ENCODE results near the gene CYSTM1. TPM values are rescaled to one million over a fixed set of nuclear protein-coding genes. Genes with fewer than 3 reads are reported as not detected.

CYSTM1 gene
- total RNA-seq, 2 experiments from 2014 or later = 8.6 to 10.3 TPM

- no peak for DNase-seq
- H3K9me3 Mint-ChIP-seq = no peaks in the 10 kb centered on the region
- no peak overlapping the region for H3K4me3 Mint-ChIP-seq
- CTCF ChIA-PET = interaction anchor here (0.7 to 1.6 kb wide), 4 partner anchors 10 to 125 kb away, joined by 3 to 6 read pairs (median 4); partner anchors contain the start of gene HBEGF
- no peaks in the 10 kb centered on the region for H3K36me3 Mint-ChIP-seq (ENCODE audit: low read depth)
- no peak overlapping the region for H3K27ac Mint-ChIP-seq
- no peaks in the 10 kb centered on the region for H3K27me3 Mint-ChIP-seq
- peaks cover 25% of the 10 kb centered on the region for H3K4me1 Mint-ChIP-seq
- POLR2A ChIA-PET = no interaction called here
Observed at GRCh38 chr5:140221697-140222223, 46.8 kb downstream of the CYSTM1 start.

- Mint-ChIP-seq H3K27ac (no peak overlapping the region), H3K4me3 (no peak overlapping the region), H3K36me3 (ENCODE audit: low read depth) (no peaks in the 10 kb centered on the region), H3K27me3 (no peaks in the 10 kb centered on the region), H3K9me3 (no peaks in the 10 kb centered on the region), H3K4me1 (peaks cover 25% of the 10 kb centered on the region)
- ChIA-PET POLR2A (no interaction called here), CTCF (no interaction called here)
- no peak for DNase-seq
Observed at GRCh38 chr5:140222416-140222815, 47.4 kb downstream of the CYSTM1 start.

DNA sequence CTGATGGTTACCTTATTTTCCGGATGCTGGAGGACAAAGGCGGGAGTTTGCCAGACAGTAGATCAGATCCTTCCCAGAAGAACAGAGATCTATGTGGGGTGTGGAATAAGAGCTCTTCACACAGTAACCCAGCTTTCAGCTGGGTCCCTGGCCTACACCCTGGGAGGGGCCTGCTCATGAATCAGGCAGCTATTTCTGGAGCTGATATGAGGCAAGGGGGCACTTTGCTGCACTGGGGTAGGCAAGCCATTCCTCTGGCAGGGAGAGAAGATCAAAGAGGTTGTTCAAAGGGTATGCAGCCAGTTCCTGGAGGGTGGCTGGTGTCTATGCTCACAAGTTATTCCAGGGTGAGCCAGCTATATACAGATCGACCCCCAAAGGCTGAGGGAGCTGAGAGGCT lies 48.6 kb downstream of the CYSTM1 start:
- no peaks in the 10 kb centered on the region for H3K27me3 Mint-ChIP-seq
- no peaks in the 10 kb centered on the region for H3K36me3 Mint-ChIP-seq (ENCODE audit: low read depth)
- POLR2A ChIA-PET = no interaction called here
- H3K4me1 Mint-ChIP-seq = peaks cover 25% of the 10 kb centered on the region
- CTCF ChIA-PET = interaction anchor here (0.6 to 1.6 kb wide), 6 partner anchors 10 to 497 kb away, joined by 3 to 5 read pairs (median 3); partner anchors contain the start of gene CYSTM1
- H3K4me3 Mint-ChIP-seq = no peak overlapping the region
- H3K9me3 Mint-ChIP-seq = no peaks in the 10 kb centered on the region
- no peak overlapping the region for H3K27ac Mint-ChIP-seq
- DNase-seq = no peak

- Mint-ChIP-seq H3K36me3 (ENCODE audit: low read depth) (no peaks in the 10 kb centered on the region), H3K9me3 (no peaks in the 10 kb centered on the region), H3K27me3 (no peaks in the 10 kb centered on the region), H3K4me1 (peaks cover 25% of the 10 kb centered on the region), H3K27ac (no peak overlapping the region), H3K4me3 (no peak overlapping the region)
- no peak for DNase-seq
- CTCF ChIA-PET = interaction anchor here (1.6 kb wide), 1 partner anchor 15 kb away, joined by 3 read pairs; no protein-coding TSS in a partner anchor
- POLR2A ChIA-PET = no interaction called here
Observed at GRCh38 chr5:140224658-140225057, 49.7 kb downstream of the CYSTM1 start.

- no peaks in the 10 kb centered on the region for H3K9me3 Mint-ChIP-seq
- ChIA-PET CTCF (interaction anchor here (1.6 kb wide), 1 partner anchor 15 kb away, joined by 3 read pairs; no protein-coding TSS in a partner anchor), POLR2A (no interaction called here)
- DNase-seq = no peak
- no peak overlapping the region for H3K4me3 Mint-ChIP-seq
- H3K4me1 Mint-ChIP-seq = peaks cover 18% of the 10 kb centered on the region
- no peaks in the 10 kb centered on the region for H3K36me3 Mint-ChIP-seq (ENCODE audit: low read depth)
- H3K27me3 Mint-ChIP-seq = no peaks in the 10 kb centered on the region
- no peak overlapping the region for H3K27ac Mint-ChIP-seq
Observed at GRCh38 chr5:140225396-140225795, 50.4 kb downstream of the CYSTM1 start.

DNA sequence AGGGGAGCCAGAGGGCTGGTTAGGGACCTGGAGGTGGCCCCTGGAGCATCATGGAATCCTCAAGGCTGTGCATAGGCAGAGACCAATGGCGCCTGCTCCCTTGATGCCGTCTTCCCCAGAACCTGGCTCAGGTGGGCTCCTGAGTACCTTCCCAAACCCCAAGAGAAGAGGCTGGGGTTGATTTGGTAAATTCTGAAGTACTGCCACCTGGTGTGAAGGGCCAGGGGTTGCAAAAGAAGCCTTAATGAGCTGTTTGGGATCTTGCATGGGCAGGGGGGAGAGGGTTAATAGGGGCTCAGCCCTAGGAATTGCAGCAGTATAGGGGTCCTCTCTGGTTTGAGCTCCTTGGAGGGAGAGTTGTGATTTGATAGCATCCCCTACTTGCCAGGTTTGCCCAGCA lies 52.1 kb downstream of the CYSTM1 start:
- H3K4me1 Mint-ChIP-seq = peaks cover 4% of the 10 kb centered on the region
- no peaks in the 10 kb centered on the region for H3K9me3 Mint-ChIP-seq
- H3K36me3 Mint-ChIP-seq (ENCODE audit: low read depth) = no peaks in the 10 kb centered on the region
- H3K27me3 Mint-ChIP-seq = no peaks in the 10 kb centered on the region
- no peak for DNase-seq
- CTCF ChIA-PET = interaction anchor here (1.2 kb wide), 1 partner anchor 17 kb away, joined by 3 read pairs; no protein-coding TSS in a partner anchor
- no peak overlapping the region for H3K4me3 Mint-ChIP-seq
- POLR2A ChIA-PET = no interaction called here
- no peak overlapping the region for H3K27ac Mint-ChIP-seq

DNA sequence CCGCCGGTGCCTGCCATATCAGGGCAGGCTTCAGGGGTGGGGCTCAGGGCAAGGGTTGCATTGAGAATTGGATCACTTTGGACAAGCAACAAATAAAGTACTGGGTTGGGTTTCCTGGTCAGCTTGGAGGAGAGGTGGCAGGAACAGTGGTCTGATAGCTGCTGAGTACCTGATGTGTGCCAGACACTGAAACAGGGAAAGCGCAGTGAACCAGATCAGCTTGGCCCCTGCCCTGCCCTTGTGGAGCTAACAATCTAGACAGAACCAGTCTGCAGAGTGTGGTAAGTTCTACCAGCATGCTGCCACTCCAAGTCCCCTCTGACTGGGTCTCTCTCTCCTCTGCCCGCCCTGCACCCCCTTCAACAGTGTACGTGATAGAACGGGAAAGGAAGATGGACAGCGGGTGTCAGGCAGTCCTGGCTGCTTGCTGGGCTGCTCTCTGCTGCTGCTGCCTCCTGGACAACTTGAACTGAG lies 53.4 kb downstream of the CYSTM1 start:
- H3K27me3 Mint-ChIP-seq = no peaks in the 10 kb centered on the region
- H3K36me3 Mint-ChIP-seq (ENCODE audit: low read depth) = no peaks in the 10 kb centered on the region
- H3K4me1 Mint-ChIP-seq = no peaks in the 10 kb centered on the region
- H3K9me3 Mint-ChIP-seq = no peaks in the 10 kb centered on the region
- H3K27ac Mint-ChIP-seq = no peak overlapping the region
- CTCF ChIA-PET = no interaction called here
- no peak overlapping the region for H3K4me3 Mint-ChIP-seq
- DNase-seq = no peak
- POLR2A ChIA-PET = no interaction called here

DNA sequence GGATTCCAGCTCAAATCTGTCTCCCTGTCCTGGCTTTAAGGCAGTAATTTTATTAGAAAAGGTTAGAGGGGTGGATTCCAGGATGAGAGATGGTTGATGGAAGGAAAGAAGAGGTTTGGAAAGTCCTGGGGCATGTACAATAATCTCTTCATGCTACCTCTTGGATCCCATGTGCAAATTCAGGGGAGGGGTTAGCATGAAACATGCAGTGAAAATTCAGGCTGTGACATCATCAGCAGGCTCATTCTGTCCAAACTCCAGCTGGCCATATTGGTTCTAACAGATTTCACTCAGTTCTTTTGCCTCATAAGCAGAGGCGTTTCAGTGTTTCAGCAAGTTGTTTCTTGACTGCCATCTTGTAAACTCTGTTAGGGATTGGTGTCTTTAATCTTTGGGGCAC lies 55.4 kb downstream of the CYSTM1 start:
- no peak overlapping the region for H3K4me3 Mint-ChIP-seq
- H3K36me3 Mint-ChIP-seq (ENCODE audit: low read depth) = no peaks in the 10 kb centered on the region
- ChIA-PET POLR2A (no interaction called here), CTCF (interaction anchor here (0.8 to 1.1 kb wide), 2 partner anchors 11 to 121 kb away, joined by 3 read pairs; no protein-coding TSS in a partner anchor)
- H3K4me1 Mint-ChIP-seq = no peaks in the 10 kb centered on the region
- no peaks in the 10 kb centered on the region for H3K9me3 Mint-ChIP-seq
- no peak for DNase-seq
- no peak overlapping the region for H3K27ac Mint-ChIP-seq
- peaks cover 6% of the 10 kb centered on the region for H3K27me3 Mint-ChIP-seq

- H3K4me3 Mint-ChIP-seq = no peak overlapping the region
- DNase-seq = no peak
- H3K27ac Mint-ChIP-seq = no peak overlapping the region
- peaks cover 6% of the 10 kb centered on the region for H3K27me3 Mint-ChIP-seq
- ChIA-PET POLR2A (no interaction called here), CTCF (interaction anchor here (0.7 to 1.5 kb wide), 6 partner anchors 8 to 320 kb away, joined by 3 to 5 read pairs (median 4); no protein-coding TSS in a partner anchor)
- H3K4me1 Mint-ChIP-seq = no peaks in the 10 kb centered on the region
- H3K9me3 Mint-ChIP-seq = no peaks in the 10 kb centered on the region
- no peaks in the 10 kb centered on the region for H3K36me3 Mint-ChIP-seq (ENCODE audit: low read depth)
Observed at GRCh38 chr5:140232731-140233130, 57.7 kb downstream of the CYSTM1 start.

DNA sequence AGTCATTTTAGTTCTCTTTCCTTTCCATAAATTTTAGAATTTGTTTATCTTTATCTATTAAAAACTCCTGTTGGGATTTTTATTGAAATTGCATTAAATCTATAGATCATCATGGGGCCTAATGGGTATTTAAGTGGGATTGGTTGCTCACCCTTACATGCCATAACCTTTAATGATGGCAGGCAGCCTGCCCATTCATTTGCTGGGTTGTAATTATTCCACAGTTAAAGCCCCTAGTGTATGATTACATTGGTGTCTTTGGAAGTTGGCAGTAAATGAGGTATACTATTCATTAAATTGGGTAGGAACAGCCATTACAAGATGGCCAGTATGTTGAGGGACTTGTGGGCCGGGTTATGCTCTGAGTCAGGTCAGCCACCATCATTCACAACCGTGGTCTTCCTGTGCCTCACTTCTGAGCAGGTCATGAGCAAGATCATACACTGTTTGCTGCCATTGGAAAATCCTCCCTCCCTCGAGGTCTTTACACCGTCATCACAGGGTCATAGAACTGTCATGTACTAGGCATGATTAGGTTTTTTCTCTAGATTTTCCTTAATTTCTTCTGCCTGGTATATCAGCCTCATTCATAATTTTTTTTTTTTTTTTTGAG lies 59.5 kb downstream of the CYSTM1 start:
- DNase-seq = no peak
- no peak overlapping the region for H3K4me3 Mint-ChIP-seq
- H3K4me1 Mint-ChIP-seq = no peaks in the 10 kb centered on the region
- H3K9me3 Mint-ChIP-seq = no peaks in the 10 kb centered on the region
- no peak overlapping the region for H3K27ac Mint-ChIP-seq
- H3K27me3 Mint-ChIP-seq = peaks cover 6% of the 10 kb centered on the region
- ChIA-PET POLR2A (interaction anchor here (0.7 kb wide), 1 partner anchor 14 kb away, joined by 3 read pairs; no protein-coding TSS in a partner anchor), CTCF (interaction anchor here (0.6 to 1.8 kb wide), 4 partner anchors 13 to 318 kb away, joined by 3 to 5 read pairs (median 3); no protein-coding TSS in a partner anchor)
- H3K36me3 Mint-ChIP-seq (ENCODE audit: low read depth) = no peaks in the 10 kb centered on the region

DNA sequence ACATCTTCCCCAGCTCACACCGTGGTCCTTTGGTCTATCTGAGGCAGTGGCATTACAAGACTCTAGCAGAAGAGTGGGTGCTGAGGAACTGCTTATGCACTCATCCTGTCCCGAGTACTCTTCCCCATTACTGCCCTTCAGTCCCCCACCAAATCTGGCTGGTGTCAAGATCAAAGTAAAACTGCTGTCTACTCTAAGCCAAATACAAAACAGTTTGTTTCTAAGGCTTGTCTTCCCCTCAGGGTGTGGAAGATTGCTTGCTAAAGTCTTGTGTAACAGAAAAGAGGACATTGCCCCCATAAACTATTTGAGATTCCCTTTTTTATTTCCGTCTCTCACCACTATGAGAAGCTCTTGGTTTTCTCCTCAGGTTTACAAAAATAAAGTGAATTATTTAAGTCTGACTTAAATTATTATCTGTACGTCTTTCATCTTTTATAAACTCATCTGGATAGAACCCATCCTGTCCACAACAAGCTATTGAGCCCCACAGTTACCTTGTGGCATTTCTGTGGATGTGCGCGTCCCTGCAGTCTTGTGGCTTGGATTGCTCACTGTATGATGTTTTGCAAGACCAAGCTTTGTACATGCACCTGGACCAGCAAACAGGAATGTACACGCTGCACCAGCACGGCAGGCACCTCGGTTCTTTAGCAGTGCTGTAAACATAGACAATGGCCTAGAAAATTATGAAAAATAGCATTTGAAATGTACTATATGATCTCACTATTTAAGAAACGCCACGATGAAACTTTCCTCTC lies 61.0 kb downstream of the CYSTM1 start:
- no peak for DNase-seq
- POLR2A ChIA-PET = no interaction called here
- H3K9me3 Mint-ChIP-seq = no peaks in the 10 kb centered on the region
- no peak overlapping the region for H3K4me3 Mint-ChIP-seq
- H3K27ac Mint-ChIP-seq = no peak overlapping the region
- CTCF ChIA-PET = interaction anchor here (0.8 to 1.8 kb wide), 6 partner anchors 10 to 158 kb away, joined by 3 to 5 read pairs (median 4); partner anchors contain the start of genes HBEGF and SLC4A9
- peaks cover 6% of the 10 kb centered on the region for H3K27me3 Mint-ChIP-seq
- H3K4me1 Mint-ChIP-seq = no peaks in the 10 kb centered on the region
- no peaks in the 10 kb centered on the region for H3K36me3 Mint-ChIP-seq (ENCODE audit: low read depth)

GRCh38 chr5:140236891-140237598 lies 62.1 kb downstream of the CYSTM1 start:
- peaks cover 6% of the 10 kb centered on the region for H3K27me3 Mint-ChIP-seq
- no peaks in the 10 kb centered on the region for H3K36me3 Mint-ChIP-seq (ENCODE audit: low read depth)
- no peak overlapping the region for H3K27ac Mint-ChIP-seq
- H3K4me3 Mint-ChIP-seq = no peak overlapping the region
- H3K4me1 Mint-ChIP-seq = no peaks in the 10 kb centered on the region
- POLR2A ChIA-PET = no interaction called here
- no peaks in the 10 kb centered on the region for H3K9me3 Mint-ChIP-seq
- no peak for DNase-seq
- CTCF ChIA-PET = interaction anchor here (0.8 to 3.2 kb wide), 4 partner anchors 109 to 123 kb away, joined by 3 to 17 read pairs (median 4); partner anchors contain the start of genes HBEGF and SLC4A9
